C4-2B (cell line): ENCODE measurements around the gene GPRC5D.

Source experiments
- H3K27ac ChIP-seq: fragments of 450-650 bp; 2 replicates; pipeline ENCODE4 v1.5.1; 2017
- ZFX ChIP-seq: fragments of 450-650 bp; IDR thresholded peaks from 2 replicates; pipeline ENCODE4 v1.6.1; 2017
- TF ChIP-seq, protein P1 (sequence below): fragments of 450-650 bp; conservative IDR thresholded peaks from 2 replicates; pipeline ENCODE4 v1.5.1; 2017; ENCODE audit warnings: mild to moderate bottlenecking

The GPRC5D gene

DNA sequence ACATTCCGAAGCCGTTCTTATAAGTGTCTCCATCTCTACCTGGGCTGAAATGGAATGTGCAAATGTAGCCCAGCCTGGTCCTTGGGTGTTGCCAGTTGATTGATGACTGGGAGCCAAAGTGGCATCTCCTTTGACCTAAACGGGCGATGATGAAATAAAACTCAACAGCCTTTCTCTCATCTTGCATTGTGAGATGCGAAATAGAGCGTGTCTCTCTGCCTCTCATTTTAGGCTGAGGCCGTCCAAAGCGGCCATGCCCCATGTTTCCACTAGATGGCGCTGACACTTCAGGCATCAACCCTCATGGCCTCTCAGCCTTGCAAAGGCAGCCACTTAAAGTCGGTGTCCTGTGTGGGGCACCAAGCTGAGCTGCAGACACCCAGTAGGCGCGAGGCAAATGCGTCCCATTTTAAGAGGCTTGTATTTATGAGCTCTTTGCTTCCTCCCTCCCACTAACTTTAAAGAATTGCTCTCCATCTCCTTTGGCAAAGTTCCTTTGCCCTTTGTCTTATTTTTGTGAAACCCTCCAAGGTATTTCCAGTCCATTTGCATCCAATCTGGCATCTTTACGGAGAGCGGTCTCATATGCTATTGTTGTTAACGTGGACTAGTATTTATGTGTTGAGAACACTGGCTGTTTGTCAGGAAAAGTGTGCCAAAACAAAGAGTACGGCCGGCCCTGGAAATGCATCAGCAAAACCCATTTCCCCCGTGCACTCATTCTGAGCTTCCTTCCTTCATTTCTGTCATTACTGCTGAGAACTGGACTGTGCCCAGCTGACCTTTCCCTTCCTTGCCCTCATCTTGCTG is 35.6 kb downstream of the GPRC5D start:
- H3K27ac ChIP-seq = peak overlapping the region; percentile 12; the same call in 1 of the 2 replicates
- no peak for TF ChIP-seq ZFX
- TF ChIP-seq, protein P1, sequence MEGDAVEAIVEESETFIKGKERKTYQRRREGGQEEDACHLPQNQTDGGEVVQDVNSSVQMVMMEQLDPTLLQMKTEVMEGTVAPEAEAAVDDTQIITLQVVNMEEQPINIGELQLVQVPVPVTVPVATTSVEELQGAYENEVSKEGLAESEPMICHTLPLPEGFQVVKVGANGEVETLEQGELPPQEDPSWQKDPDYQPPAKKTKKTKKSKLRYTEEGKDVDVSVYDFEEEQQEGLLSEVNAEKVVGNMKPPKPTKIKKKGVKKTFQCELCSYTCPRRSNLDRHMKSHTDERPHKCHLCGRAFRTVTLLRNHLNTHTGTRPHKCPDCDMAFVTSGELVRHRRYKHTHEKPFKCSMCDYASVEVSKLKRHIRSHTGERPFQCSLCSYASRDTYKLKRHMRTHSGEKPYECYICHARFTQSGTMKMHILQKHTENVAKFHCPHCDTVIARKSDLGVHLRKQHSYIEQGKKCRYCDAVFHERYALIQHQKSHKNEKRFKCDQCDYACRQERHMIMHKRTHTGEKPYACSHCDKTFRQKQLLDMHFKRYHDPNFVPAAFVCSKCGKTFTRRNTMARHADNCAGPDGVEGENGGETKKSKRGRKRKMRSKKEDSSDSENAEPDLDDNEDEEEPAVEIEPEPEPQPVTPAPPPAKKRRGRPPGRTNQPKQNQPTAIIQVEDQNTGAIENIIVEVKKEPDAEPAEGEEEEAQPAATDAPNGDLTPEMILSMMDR = peak; percentile 98

DNA sequence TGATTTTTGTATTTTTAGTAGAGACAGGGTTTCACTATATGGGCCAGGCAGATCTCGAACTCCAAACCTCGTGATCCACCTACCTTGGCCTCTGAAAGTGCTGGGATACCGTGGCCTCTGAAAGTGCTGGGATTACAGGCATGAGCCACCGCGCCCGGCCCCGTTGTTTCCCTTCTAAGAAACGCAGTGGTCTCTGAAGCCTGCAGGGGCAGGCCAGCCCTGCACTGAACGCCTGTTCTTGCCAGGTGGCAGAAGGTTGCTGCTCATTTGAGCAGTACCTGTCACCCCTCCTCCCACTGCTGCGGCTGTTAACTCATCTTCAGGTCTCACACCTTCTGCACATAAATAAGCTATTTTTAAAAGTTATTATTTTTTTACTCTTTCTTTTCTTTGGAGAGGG is 36.3 kb downstream of the GPRC5D start:
- no peak overlapping the region for H3K27ac ChIP-seq
- TF ChIP-seq, protein P1 = no peak
- TF ChIP-seq ZFX = no peak

DNA sequence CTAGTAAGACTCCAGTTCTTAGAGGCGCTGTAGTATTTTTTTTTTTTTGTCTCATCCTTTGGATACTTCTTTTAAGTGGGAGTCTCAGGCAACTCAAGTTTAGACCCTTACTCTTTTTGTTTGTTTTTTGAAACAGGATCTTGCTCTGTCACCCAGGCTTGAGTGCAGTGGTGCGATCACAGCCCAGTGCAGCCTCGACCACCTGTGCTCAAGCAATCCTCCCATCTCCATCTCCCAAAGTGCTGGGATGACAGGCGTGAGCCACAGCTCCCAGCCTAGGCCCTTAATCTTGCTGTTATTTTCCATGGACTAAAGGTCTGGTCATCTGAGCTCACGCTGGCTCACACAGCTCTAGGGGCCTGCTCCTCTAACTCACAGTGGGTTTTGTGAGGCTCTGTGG is 39.3 kb downstream of the GPRC5D start:
- H3K27ac ChIP-seq = no peak overlapping the region
- TF ChIP-seq, protein P1 = no peak
- no peak for TF ChIP-seq ZFX

DNA sequence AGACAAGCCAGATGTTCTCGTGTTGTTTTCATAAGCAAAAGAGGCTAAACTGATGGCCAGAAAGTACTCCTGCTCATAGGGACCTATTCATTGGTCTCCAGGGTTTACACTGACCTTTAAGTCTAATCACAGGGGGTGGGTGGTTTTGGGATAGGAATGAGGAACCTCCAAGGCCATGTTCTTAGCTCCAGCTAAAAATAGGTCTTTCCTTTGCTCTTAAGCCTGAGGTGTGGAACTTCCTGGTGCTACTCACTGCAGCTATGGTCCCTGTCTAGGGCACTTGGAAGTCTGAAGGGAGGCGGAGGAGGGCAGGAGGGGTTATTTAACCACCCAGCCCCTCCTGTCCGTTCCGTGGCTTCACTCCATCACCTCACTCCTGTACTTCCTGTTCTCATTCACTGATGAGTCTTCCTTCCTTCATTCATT is 42.0 kb downstream of the GPRC5D start:
- no peak overlapping the region for H3K27ac ChIP-seq
- no peak for TF ChIP-seq ZFX
- TF ChIP-seq, protein P1 = no peak

DNA sequence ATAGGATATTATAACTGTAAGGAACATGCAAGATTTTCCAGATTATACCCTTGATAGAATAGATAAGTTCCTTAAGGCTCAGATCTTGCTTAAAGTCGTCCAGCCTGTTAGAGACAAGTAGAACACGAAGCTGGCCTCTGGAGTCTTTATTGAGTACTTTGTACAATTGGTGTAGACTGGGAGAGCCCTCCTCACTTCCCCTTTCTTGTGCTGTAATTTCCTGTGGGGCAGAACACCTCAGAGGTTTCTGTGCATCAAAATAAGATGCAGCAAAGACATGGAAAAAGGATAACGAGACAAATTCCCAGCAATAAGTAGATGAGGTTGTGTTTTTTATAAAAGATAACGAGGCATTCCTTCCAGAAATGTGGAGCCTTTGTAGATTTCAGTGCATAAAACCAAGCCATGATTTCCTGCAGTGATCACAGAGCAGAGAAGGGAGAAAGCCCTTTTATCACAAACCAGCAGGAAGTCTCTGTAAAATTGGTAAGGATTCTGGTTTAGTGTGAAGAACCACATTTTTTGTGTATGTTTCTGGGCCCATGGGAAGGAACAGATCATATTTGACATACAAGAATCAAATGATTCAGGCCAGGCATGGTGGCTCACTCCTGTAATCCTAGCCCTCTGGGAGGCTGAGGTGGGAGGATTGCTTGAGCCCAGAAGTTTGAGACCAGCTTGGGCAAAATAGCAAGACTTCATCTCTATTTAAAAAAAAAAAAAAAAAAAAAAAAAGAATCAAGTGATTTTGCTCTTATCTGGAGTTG is 42.6 kb downstream of the GPRC5D start:
- H3K27ac ChIP-seq = no peak overlapping the region
- no peak for TF ChIP-seq ZFX
- TF ChIP-seq, protein P1 = no peak

DNA sequence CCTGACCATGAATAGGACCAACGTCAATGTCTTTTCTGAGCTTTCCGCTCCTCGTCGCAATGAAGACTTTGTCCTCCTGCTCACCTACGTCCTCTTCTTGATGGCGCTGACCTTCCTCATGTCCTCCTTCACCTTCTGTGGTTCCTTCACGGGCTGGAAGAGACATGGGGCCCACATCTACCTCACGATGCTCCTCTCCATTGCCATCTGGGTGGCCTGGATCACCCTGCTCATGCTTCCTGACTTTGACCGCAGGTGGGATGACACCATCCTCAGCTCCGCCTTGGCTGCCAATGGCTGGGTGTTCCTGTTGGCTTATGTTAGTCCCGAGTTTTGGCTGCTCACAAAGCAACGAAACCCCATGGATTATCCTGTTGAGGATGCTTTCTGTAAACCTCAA is 43.3 kb downstream of the GPRC5D start:
- TF ChIP-seq, protein P1 = no peak
- H3K27ac ChIP-seq = no peak overlapping the region

DNA sequence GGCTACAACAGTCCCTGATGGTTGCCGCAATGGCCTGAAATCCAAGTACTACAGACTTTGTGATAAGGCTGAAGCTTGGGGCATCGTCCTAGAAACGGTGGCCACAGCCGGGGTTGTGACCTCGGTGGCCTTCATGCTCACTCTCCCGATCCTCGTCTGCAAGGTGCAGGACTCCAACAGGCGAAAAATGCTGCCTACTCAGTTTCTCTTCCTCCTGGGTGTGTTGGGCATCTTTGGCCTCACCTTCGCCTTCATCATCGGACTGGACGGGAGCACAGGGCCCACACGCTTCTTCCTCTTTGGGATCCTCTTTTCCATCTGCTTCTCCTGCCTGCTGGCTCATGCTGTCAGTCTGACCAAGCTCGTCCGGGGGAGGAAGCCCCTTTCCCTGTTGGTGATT is 43.7 kb downstream of the GPRC5D start:
- no peak for TF ChIP-seq ZFX
- TF ChIP-seq, protein P1 = no peak

More for the DNA sequence above, 43.7 kb downstream of the GPRC5D start:
- no peak overlapping the region for H3K27ac ChIP-seq
